Left colon (tissue), 2 donors: Measurements from ENCODE around the gene SGCD. TPM values are rescaled to one million over a fixed set of nuclear protein-coding genes. Genes with fewer than 3 reads are reported as not detected.

Experiments
- ATAC-seq: fragments of 200-7000 bp; cut with Tn5 transposase; one replicate; pipeline ENCODE4 v1.9.1; 2020; ENCODE audit warnings: mild to moderate bottlenecking, moderate library complexity
- DNase-seq, 2 donors: peaks; one replicate each; pipeline ENCODE4 v3.0.0-alpha.2; 2020
- intact Hi-C, 2 donors: fragments of 100-400 bp; cut with DNase I in 1 of 2; cut with micrococcal nuclease in 1 of 2; formaldehyde crosslinking; loops; one replicate each; pipeline versions ENCODE4 v1.11.2 to v1.14.0; 2022; cut with DNase I, micrococcal nuclease
- total RNA-seq, 2 donors: library from RNA; stranded (reverse); fragmentation: NEBNext Ultra II Directional; extraction: Animal tissue kit (Norgen Biotek cat#: 25700); gene quantifications; one replicate each; pipeline ENCODE4 v1.2.1, GENCODE V29; 2021
- donor health status: DM: no; HTN: no; CAD: no.
- donor health status: DM: yes; HTN: yes; CAD: no.

SGCD gene
- total RNA-seq, 2 donors from 2014 or later: 1.0 to 3.2 TPM

DNA sequence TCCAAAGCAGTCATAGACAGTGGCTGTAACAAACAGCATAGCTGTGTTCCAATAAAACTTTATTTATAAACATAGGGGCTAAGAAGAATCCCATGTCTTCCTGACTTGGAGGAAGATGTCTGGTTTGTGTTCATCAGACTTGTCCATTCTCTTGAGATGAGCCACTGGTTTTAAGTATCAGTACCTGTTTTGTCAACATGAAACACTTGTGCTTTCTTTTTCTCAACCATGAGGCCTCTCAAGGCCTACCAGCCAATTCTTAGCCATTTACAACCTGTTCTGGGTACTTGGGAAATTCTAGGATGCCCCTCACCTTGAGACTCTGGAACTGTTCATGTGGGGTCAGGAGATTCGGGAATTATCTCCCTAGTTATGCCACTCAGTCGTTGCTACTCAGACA, 368.8 kb downstream of the SGCD start:
- DNase-seq: no peak
- intact Hi-C loops: no loop called here
- no peak for ATAC-seq

DNA sequence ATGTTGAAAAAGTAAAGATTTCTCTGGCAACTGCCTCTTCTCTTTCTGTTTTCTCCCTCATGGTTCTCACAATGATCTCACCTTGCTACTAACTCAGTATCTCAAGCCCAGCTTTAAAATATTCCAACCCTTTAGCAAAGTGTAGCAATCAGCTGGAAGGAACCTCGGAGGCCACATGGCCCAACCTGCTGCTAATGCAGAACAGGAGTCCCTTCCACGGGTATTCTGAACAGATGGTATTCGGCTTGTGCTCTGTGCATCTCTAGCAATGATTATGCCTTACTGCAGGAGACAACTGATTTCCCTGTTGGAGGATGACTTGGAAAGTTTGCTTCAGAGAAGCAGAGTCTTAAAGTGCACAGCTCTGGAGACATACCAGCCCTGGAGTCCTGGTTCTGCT, 371.4 kb downstream of the SGCD start:
- DNase-seq (no peak), ATAC-seq (no peak)
- intact Hi-C loops: no loop called here

DNA sequence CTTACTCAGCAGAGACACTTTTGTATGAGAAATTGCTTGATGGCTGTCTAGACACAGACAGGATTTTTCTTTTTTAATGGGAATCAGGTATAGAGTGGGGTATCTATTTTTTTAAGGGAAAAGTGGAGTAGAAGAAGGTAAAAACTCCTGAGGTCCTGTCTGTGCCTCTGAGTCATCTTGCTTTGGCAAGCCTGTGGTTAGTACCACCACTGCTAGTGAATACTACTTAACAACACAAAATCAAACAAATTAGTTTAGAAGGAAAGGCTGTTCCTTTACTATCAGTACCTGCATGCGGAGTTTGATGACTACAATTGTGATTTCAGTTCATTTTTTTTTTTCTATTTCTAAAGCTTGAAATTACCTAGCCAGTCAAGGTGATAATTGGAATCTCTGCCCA, 372.2 kb downstream of the SGCD start:
- DNase-seq (no peak), ATAC-seq (no peak)
- intact Hi-C loops: no loop called here

DNA sequence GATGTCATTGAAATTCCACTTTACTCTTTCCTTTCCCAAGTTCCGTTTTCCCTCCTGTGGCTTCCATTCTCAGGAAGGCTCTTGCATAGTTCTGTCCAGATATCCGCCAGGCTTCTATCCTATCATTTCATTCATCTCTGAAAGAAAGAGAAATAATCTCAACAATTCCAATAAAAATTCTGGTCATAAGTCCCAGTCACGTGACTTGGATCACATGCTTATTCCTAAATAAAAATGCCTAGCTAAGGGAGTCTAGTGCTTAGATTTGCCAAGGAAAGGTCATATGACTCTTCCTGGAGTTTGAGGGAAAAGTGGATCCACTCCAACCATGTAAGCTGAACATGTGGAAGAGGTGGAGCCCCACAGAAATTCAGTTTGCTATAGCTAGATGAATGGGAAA, 377.2 kb downstream of the SGCD start:
- ATAC-seq: no peak
- intact Hi-C loops: no loop called here

DNA sequence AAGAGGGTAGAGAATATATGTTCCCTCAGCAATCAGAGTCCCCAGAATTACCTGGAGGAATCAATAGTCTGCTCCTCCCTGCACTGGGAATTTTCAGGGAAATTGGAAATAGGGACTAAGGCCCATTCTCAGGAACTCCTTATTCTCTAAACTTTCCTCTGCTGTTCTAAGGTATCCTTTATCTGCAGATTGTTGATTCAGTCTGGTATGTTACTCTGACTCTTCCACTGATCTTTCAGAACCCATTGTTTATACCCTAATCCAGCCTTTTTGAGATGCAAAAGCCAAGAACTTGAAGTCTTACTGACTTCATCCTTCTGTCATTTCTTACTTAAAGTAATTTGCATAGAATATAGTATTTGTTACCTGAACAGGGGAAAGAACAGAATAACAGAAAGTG, 379.7 kb downstream of the SGCD start:
- intact Hi-C loops: no loop called here
- DNase-seq (no peak), ATAC-seq (no peak)

More for the DNA sequence above, 377.2 kb downstream of the SGCD start:
- DNase-seq: no peak

DNA sequence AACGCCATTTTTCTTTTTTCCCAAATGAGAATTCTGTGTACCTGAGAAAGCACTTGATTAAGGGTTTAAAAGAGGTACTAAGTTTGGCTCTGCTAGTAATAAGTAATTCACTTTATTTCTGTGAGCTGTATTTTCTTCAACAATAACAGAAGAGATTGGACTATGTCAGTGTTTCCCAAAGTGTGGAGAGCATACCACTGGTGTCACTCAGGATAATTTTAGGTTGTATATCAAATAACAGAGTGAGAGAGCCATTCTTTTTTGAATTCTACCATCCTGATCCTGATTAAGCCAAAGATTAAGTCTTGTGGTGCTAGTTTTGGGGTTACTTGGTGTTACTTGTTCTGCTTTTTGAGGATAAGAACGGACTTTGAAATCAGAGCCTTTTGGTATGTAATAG, 380.8 kb downstream of the SGCD start:
- intact Hi-C loops: no loop called here
- ATAC-seq (no peak), DNase-seq (no peak)

DNA sequence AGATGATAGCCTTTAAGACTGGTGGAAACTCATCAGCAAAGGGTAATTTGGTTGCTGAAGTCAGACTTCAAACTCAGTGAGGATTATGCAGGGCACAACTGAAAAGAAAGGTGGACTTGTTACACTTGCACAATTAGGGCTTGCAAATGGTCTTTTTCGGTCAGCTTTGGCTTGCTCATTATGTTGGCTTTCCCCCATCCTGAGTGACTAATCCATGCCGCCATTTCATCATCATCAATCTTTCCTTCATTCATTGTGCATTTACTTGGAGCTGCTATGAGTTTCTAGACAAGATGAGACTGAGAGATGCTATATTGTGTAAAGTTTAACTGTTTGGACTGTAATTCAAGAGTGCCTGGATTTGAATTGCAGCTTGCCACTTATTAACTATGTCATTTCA, 388.3 kb downstream of the SGCD start:
- DNase-seq (no peak), ATAC-seq (no peak)
- intact Hi-C loops: no loop called here

DNA sequence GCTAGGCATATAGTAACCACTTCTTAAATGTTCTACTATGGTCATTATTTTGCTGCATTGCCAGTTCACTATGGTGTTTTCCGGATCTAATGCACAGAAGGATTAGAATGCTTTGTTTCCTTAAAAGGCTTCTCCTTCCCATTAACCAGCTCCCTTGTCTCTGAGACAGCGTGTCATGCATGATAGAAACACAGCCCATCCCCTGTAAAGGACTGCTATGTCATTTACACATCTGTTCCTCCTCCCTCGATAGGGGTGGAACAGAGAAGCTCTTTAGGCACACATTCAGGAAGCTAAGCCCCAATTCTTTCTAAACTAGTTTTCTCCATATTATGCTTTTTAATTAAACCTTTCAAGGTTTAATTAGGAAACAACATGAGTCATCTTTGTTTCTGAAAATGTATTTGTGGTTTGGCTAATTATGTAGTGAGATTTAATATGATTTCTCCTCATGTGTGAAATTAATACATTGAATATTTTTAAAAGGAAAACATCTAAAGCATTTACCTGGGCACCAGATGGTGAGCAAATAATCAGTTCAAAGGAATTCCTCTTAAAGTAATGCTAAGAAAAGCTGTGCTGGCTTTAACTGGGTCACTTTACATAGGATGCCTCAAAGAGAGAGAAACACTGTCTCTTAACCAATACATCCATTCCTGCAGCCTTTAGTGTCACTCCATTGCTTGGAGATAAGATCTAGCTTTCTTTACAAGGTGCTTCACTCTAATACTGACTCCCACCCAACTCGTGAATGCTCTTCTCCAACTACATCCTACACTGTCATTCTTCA, 389.8 kb downstream of the SGCD start:
- DNase-seq (no peak), ATAC-seq (no peak)
- intact Hi-C loops: no loop called here

DNA sequence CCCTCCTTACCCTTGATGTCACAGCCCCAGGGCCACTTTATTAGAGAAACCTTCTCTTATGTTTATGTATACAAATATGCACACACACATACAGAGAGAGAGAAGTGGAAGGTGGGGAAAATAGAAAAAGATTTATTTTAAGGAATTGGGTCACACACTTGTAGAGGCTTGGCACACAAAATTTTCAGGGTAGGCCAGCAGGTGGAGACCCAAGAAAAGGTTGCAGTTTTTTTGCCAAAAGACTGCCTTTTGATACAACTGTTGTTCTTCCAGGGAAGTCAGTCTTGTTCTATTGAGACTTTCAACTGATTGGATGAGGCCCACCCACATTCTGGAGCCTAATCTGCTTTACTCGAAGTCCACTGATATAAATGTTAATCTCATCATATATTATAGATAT, 392.0 kb downstream of the SGCD start:
- ATAC-seq (no peak), DNase-seq (no peak)
- intact Hi-C loops: no loop called here

DNA sequence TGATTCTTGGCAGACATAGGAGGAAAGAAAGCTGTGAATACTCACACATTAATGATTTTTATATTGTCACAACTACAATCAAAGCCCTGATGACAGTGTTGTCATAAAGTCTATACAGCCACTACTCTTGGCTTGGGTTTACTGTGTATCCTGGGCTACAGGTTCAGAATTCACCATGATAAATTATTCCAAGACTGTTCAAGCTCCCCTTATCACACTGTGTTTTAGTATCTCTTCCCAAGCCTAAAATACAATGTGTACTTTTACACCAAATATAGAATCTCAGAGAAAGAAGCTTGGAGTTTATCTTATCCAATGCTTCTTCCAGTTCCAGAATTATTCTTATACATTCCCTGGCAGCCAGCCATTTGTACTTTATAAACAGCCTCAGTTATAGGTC, 395.4 kb downstream of the SGCD start:
- ATAC-seq (no peak), DNase-seq (no peak)
- intact Hi-C loops: no loop called here

DNA sequence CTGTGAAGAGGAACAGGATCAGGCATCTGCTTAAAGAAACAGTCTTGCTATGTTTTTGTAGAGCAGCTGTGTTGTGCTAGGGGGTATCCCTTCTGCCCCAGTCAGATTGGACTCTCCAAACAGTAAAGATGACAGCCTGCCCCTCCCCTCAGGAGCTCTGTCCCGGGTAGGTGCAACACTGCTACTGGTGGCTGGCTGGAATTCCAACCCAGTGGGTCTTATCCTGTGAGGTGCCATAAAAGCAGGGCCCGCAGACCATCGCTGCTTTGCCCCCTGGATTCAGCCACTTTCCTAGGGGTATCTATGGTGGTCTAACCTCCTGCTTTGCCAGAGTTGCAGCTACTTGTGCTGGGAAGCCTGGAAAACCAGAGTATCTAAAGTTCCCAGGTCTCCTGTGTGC, 408.5 kb downstream of the SGCD start:
- ATAC-seq (no peak), DNase-seq (no peak)
- intact Hi-C loops: no loop called here

DNA sequence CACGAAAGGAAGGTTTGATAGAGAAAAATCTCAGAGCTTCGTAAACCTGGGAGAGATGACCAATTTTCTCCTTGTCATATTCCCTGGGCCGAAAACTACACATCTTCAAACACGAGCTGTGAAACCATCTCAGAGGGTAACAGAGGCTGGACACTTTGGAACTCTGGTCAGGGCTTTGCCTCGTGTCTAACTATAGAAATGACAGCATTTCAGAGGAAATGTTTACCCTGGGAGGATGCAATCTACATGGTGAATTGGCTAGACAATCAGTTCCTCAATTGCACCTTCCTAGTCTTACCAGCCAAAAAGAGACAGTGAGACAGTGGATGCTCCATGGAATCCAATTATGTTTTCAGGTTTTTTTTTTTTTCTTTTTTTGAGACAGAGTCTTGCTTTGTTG, 414.6 kb downstream of the SGCD start:
- intact Hi-C loops: no loop called here
- no peak for DNase-seq
- no peak for ATAC-seq

DNA sequence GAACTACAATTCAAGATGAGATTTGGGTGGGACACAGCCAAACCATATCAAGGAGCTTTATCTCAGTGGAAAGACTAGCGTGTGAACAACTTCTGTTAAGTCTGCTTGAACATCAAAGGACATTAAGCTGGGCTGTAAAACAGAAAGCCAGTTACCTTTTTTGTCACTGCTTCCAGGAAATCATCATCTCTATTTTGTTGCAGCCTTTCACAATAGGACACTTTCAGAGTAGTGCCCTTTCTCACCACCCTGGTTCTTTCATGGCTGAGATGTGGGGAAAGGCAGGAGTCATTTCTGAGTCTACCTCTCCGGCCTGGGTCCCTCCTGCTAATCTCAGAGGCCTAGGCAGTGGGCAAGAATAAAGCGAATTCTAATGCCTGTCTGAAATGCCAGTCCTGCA, 426.9 kb downstream of the SGCD start:
- intact Hi-C loops: no loop called here
- DNase-seq (no peak), ATAC-seq (no peak)

DNA sequence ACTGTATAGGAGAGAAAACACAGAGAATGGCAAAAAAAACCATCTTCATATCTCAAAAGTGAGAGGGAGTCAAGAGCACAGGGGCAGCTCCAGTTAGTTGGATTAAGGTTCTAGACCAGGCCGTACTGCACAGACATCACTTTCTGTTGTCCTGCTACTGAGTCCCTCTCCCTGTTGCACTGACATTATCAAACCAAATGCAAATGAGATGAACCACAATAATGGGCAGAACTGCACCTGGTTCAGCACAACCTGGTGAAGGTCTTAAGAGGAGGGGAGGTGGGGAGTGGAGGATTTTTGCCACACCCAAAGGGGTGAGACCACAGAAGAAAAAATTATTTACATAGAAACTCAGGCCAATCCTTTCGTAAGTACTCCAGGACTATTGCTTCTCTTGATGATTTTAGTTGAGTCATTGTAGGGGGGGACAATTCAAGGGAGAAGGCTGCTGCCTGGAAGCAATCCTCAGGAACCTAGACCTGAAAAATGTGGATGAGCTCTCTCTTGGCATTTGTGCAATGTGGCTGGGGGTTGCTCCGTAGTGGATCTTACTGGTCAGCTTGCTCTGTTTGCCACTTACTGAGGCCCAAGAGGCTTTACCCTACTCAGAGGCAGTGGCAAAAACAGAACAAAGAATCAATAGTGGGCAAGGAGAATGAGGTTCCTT, 428.6 kb downstream of the SGCD start:
- intact Hi-C loops: no loop called here
- ATAC-seq (no peak), DNase-seq (no peak)

DNA sequence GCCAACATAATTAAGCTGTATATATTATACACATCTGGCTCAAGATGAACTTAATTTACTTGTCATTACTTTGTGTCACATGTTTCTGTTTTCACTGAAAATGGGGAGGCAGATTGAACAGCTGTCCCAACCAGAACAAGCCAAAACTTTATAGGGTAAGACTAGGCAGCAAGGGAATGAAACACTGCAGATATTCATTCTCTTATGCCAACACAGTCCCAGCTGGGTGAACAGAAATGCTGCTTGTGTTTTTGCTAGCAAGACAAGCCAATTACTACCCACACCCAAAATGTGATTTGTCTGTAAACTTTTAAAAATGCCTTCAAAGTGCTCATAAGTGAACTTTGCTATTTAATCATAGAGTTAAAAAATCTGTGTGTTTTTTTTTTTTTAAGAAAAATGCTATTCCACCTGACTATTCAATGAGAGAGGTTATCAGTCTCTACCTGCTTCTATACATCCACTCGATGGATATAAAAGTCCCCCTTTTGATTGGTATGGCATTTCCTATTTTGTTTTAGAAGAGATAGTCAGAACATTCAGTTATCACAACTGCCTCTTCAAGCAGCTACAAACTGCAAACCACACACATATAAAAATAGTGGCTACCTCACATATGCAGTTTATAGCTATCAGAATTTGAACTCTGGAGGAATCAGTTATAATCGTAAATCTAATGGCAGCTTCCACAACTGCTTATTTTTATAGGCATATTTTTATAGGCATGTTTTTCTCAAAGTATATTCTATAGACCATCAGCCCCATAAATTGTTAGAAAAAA, 431.2 kb downstream of the SGCD start:
- DNase-seq (no peak), ATAC-seq (no peak)
- intact Hi-C loops: no loop called here

DNA sequence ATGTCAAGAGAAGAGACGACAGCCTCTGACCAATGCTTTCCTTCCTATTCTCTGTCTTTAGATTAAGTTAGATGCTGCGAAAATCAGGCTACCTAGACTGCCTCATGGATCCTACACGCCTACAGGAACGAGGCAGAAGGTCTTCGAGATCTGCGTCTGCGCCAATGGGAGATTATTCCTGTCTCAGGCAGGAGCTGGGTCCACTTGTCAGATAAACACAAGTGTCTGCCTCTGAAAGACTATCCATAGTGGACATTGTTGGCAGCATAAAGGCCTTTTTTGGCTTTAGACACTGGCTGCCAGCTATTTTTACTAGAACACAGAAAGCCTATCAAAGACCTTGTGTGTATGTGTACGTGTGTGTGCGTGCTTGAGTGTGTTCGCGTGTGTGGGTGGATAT, 432.2 kb downstream of the SGCD start:
- DNase-seq (no peak), ATAC-seq (no peak)
- intact Hi-C loops: no loop called here

DNA sequence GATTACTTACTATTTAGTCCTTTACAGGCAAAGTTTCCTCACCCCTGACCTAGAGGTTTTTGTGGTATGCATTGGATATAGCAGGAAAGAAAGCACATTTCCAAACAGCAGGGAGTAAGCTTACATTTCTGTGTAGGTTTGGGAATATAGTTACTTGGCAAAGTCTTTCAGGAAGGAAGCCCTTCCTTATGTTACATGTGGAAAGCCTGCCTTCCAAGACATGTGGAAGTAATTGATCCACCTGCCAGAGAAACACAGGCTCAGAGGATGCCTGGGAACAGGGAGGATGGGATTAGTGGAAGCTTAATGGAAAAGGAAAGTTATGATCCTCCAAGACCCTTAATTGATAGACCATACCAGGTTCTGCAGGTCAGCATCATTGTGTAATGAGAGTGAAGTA, 435.8 kb downstream of the SGCD start:
- no peak for ATAC-seq
- DNase-seq: no peak
- intact Hi-C loops: no loop called here

DNA sequence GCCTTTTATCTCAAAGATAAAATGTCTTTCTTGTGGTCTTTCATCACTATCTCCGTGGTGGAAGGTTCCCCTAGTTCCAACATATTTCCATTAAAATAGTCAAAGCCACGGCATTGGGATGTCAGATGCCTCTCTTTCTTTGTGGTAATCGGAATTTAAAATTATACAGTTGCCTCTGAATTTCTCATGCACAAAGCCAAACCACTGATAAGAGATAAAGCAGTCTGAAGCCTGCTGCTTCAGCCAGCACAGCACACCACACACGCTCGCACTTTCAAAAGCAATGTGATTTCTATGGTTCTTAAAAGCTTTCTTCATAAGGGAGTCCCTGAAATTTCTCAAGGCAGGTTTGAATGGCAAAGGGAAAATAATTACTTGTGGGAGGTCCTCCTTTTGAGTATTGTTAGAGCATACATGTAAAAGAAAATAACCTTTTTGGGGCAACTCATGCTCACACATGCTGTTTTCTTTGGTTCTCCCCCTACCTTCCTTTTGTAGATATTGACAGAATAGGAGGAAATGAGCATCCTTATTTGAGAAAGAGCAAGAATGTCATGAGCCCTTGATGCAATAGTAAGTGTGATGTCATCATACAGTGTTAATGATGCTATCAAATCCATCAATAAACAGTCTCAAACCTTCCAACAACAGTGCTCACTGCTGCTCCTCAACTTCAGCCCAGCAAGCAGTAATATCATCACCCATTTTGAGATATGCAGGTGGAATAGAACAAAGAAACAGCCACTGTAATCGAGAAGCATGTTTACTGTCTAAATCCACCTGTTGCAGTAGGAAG, 437.4 kb downstream of the SGCD start:
- DNase-seq (no peak), ATAC-seq (no peak)
- intact Hi-C loops: no loop called here

DNA sequence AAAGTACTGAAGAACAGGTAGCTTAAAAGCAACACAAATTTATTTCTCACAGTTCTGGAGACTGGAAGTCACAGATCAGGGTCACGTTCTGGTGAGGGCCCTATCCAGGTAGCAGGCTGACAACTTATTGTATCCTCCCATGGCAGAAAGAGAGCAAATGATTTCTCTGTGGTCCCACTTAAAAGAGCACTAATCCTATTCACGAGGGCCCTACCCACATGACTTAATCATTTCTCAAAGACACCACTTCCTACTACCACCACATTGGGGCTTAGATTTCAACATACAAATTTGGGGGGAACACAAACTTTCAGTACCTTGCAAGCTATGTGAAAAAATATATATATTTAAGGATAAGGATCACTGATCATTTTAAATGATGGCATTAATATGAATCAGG, 447.3 kb downstream of the SGCD start:
- DNase-seq (no peak), ATAC-seq (no peak)
- intact Hi-C loops: no loop called here
